Measurements from ENCODE around the gene CDKN1C.

The CDKN1C gene

GRCh38 chr11:2883979-2884815, 1.4 kb downstream of the CDKN1C start:
- intact Hi-C loops (cut with DNase I; ENCODE audit: low total_unique reads): loop anchor here (10.0 kb wide), 1 partner anchor 541 kb away; no protein-coding TSS in a partner anchor
- Histone ChIP-seq H3K27me3 (no peaks in the 10 kb centered on the region), H3K4me3 (peak overlapping the region; percentile 87 to 89), H3K27ac (peak overlapping the region; percentile 81 to 83), H3K9me3 (no peaks in the 10 kb centered on the region), H3K36me3 (peaks cover 0 to 9% (median 6%) of the 10 kb centered on the region in 3 donors), H3K4me1 (peaks cover 0 to 36% (median 14%) of the 10 kb centered on the region in 4 donors)
- TF ChIP-seq CTCF (IDR thresholded peaks at IDR 0.05): no peak
- peak; percentile 64 to 82 for DNase-seq

- Histone ChIP-seq H3K4me1 (peaks cover 0 to 36% (median 14%) of the 10 kb centered on the region in 4 donors), H3K4me3 (peak overlapping the region; percentile 87 to 89), H3K27me3 (no peaks in the 10 kb centered on the region), H3K9me3 (no peaks in the 10 kb centered on the region), H3K27ac (peak overlapping the region; percentile 81 to 83), H3K36me3 (peaks cover 0 to 15% (median 11%) of the 10 kb centered on the region in 3 donors)
- DNase-seq: no peak
- intact Hi-C loops (cut with DNase I; ENCODE audit: low total_unique reads): loop anchor here (10.0 kb wide), 1 partner anchor 541 kb away; no protein-coding TSS in a partner anchor
- TF ChIP-seq CTCF (IDR thresholded peaks at IDR 0.05): no peak
Observed at GRCh38 chr11:2883640-2883978, 2.0 kb downstream of the CDKN1C start.

GRCh38 chr11:2882396-2883110, 3.0 kb downstream of the CDKN1C start:
- no peak for TF ChIP-seq CTCF (IDR thresholded peaks at IDR 0.05)
- no peak for DNase-seq
- Histone ChIP-seq H3K27ac (no peak overlapping the region), H3K27me3 (no peaks in the 10 kb centered on the region), H3K36me3 (peaks cover 0 to 17% (median 13%) of the 10 kb centered on the region in 3 donors), H3K4me1 (peaks cover 0 to 29% (median 11%) of the 10 kb centered on the region in 4 donors), H3K9me3 (no peaks in the 10 kb centered on the region), H3K4me3 (peak overlapping the region in 1 of 2 donors; percentile 87)
- intact Hi-C loops (cut with DNase I; ENCODE audit: low total_unique reads): loop anchor here (10.0 kb wide), 1 partner anchor 542 kb away; no protein-coding TSS in a partner anchor

- peaks cover 0 to 3% (median 0%) of the 10 kb centered on the region in 3 donors for H3K9me3 ChIP-seq
- peaks cover 4 to 17% (median 13%) of the 10 kb centered on the region in 3 donors for H3K36me3 ChIP-seq
- DNase-seq: peak in 1 of 2 donors; percentile 65
- H3K4me3 ChIP-seq: no peak overlapping the region
- no peak overlapping the region for H3K27ac ChIP-seq
- H3K27me3 ChIP-seq: no peaks in the 10 kb centered on the region
- intact Hi-C loops (cut with DNase I; ENCODE audit: low total_unique reads): loop anchor here (10.0 kb wide), 1 partner anchor 543 kb away; no protein-coding TSS in a partner anchor
- no peak for TF ChIP-seq CTCF (IDR thresholded peaks at IDR 0.05)
- H3K4me1 ChIP-seq: peaks cover 0 to 29% (median 11%) of the 10 kb centered on the region in 4 donors
Observed at GRCh38 chr11:2881981-2882375, 3.6 kb downstream of the CDKN1C start.

GRCh38 chr11:2881076-2881980, 4.2 kb downstream of the CDKN1C start:
- no peaks in the 10 kb centered on the region for H3K27me3 ChIP-seq
- peaks cover 0 to 6% (median 0%) of the 10 kb centered on the region in 3 donors for H3K9me3 ChIP-seq
- H3K4me3 ChIP-seq: no peak overlapping the region
- peaks cover 0 to 25% (median 7%) of the 10 kb centered on the region in 4 donors for H3K4me1 ChIP-seq
- peaks cover 7 to 17% (median 13%) of the 10 kb centered on the region in 3 donors for H3K36me3 ChIP-seq
- no peak overlapping the region for H3K27ac ChIP-seq
- intact Hi-C loops (cut with DNase I; ENCODE audit: low total_unique reads): loop anchor here (10.0 kb wide), 1 partner anchor 543 kb away; no protein-coding TSS in a partner anchor
- no peak for DNase-seq
- TF ChIP-seq CTCF (IDR thresholded peaks at IDR 0.05): no peak

All from tibial artery (tissue), 4 donors.